Testis (tissue), 3 donors: ENCODE measurements around the gene JMJD8. TPM values are rescaled to one million over a fixed set of nuclear protein-coding genes. Genes with fewer than 3 reads are reported as not detected.

Experiments
- DNase-seq: peaks from one replicate; pipeline ENCODE4 v3.0.0-alpha.2; 2019
- H3K27ac ChIP-seq, 2 donors: fragments of 200-600 bp; sonication (generic); one replicate each; pipeline ENCODE4 v1.5.1; 2019
- H3K27me3 ChIP-seq: fragments of 200-600 bp; sonication (generic); one replicate; pipeline ENCODE4 v1.5.1; 2019
- H3K36me3 ChIP-seq: fragments of 200-600 bp; sonication (generic); one replicate; pipeline ENCODE4 v1.5.1; 2017; ENCODE audit warnings: low read depth; ENCODE audit errors: missing control alignments
- H3K4me1 ChIP-seq: fragments of 200-600 bp; sonication (generic); one replicate; pipeline ENCODE4 v1.5.1; 2019
- H3K4me3 ChIP-seq, 2 donors: fragments of 200-600 bp; sonication (generic); one replicate each; pipeline ENCODE4 v1.5.1; 2017 to 2019
- H3K9me3 ChIP-seq: fragments of 200-600 bp; sonication (generic); one replicate; pipeline ENCODE4 v1.5.1; 2017
- POLR2A ChIP-seq: fragments of 450-650 bp; IDR thresholded peaks from one replicate; pipeline ENCODE4 v1.6.1; 2017; ENCODE audit warnings: antibody characterized with exemption, mild to moderate bottlenecking, moderate library complexity
- WGBS, 2 donors: methylation state at CpG; one replicate each; pipeline ENCODE4 v1.1.5; 2018; 5-methylcytosine and 5-hydroxymethylcytosine counted together
- intact Hi-C: fragments of 100-400 bp; cut with DNase I; formaldehyde crosslinking; loops from one replicate; pipeline ENCODE4 v1.15.1; 2023; ENCODE audit warnings: low total_unique reads
- polyA plus RNA-seq: library from polyadenylated mRNA; stranded (reverse); fragments of 350-450 nt; fragmentation: Illumina TruSeq; extraction: RNeasy Lipid Tissue Mini Kit (QIAGEN cat#74804); gene quantifications from one replicate; pipeline ENCODE4 v1.2.3, GENCODE V29; 2014; ENCODE audit warnings: low read depth, low replicate concordance; ENCODE audit not compliant: insufficient read depth
- total RNA-seq, 2 donors: library from RNA; depleted of rRNA; stranded (reverse); fragments of >200 nt; gene quantifications; one replicate each; pipeline ENCODE4 v1.2.3, GENCODE V29; 2016
- TF ChIP-seq, protein P1 (sequence below), 3 experiments: fragments of 450-650 bp in 2 of 3; fragments of 200-600 bp in 1 of 3; sonication (generic) in 1 of 3; IDR thresholded peaks; one replicate each; pipeline ENCODE4 v1.5.1; 2016 to 2019; ENCODE audit warnings: antibody characterized with exemption in 3 of 3, mild to moderate bottlenecking in 2 of 3, moderate library complexity in 1 of 3

JMJD8 gene
- total and polyA plus RNA-seq, 3 donors from 2014 or later, result 84.2 to 101 (median 95.5) TPM

DNA sequence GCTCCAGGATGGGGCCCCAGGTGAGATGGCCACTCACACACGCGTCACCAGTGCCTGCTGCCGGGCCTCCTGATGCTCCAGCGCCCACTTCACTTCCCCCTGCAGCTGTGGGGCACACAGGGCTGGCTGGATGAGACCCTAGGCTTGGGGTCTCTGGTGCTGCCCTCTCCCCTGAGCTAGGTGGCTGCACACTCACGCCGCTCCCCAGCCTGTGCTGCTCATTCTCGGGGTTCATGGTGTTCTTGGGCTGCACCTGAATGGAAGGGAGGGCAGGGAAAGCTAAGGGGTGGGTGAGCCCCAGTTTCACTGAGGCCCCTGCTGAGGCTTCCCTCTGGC is 40.9 kb upstream of the JMJD8 start:
- peaks cover 25% of the 10 kb centered on the region for H3K4me1 ChIP-seq
- no peaks in the 10 kb centered on the region for H3K9me3 ChIP-seq
- DNase-seq, result no peak
- no peak for TF ChIP-seq POLR2A
- TF ChIP-seq, protein P1, sequence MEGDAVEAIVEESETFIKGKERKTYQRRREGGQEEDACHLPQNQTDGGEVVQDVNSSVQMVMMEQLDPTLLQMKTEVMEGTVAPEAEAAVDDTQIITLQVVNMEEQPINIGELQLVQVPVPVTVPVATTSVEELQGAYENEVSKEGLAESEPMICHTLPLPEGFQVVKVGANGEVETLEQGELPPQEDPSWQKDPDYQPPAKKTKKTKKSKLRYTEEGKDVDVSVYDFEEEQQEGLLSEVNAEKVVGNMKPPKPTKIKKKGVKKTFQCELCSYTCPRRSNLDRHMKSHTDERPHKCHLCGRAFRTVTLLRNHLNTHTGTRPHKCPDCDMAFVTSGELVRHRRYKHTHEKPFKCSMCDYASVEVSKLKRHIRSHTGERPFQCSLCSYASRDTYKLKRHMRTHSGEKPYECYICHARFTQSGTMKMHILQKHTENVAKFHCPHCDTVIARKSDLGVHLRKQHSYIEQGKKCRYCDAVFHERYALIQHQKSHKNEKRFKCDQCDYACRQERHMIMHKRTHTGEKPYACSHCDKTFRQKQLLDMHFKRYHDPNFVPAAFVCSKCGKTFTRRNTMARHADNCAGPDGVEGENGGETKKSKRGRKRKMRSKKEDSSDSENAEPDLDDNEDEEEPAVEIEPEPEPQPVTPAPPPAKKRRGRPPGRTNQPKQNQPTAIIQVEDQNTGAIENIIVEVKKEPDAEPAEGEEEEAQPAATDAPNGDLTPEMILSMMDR (IDR thresholded peaks at IDR 0.05), result no peak
- no peaks in the 10 kb centered on the region for H3K27me3 ChIP-seq
- no peaks in the 10 kb centered on the region for H3K36me3 ChIP-seq
- no peak overlapping the region for H3K4me3 ChIP-seq
- intact Hi-C loops, result no loop called here
- no peak overlapping the region for H3K27ac ChIP-seq
- 69% methylated on average over 3 of the region's 7 CpGs; no CpG with 5 or more reads in 1 of the 2 donors for WGBS, 2 donors

DNA sequence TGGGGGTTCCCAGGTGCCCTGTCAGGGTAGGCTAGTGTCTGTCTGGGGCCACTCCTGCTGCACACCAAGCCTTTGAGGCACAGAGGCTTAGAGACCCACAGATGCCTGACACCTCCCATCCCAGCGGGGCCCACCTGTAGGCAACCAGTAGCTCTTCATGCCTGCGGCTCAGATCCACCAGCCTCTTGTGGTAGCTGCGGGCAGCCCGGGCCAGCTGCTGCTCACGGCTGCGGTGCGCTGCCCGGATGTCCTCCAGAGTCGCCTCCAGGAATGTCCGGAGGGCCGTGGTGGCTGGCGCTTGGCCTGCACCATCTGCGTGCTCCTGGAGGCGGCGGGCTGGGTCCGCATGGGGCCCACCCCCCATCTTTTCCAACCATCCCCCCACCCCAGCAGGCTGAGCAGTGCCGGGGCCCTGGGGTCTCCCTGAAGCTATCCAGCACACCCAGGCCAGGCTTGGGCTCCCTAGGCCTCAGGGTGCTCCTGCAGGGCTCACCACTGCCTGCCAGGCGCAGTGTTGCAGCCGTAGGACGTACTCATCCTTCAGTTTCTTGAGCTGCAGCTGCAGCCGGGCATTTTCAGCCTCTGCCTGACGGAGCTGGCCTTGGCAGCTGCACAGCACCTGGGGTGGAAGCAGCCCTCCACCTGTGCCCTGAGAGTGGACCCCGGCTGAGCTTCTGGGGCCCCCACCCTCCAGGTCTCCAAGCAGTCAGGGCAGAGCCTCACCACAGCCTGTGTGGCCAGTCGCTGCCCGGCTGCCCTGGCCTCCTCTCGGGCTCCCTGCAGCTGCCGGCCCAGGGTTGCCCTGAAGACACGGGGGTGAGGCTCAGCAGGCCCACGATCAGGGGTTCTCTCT is 40.3 kb upstream of the JMJD8 start:
- Histone ChIP-seq H3K9me3 (no peaks in the 10 kb centered on the region), H3K4me1 (peaks cover 29% of the 10 kb centered on the region), H3K27ac (no peak overlapping the region), H3K4me3 (no peak overlapping the region), H3K27me3 (no peaks in the 10 kb centered on the region), H3K36me3 (no peaks in the 10 kb centered on the region)
- no peak for DNase-seq
- WGBS, 2 donors, result 72% methylated on average over 23 of the region's 29 CpGs; no CpG with 5 or more reads in 1 of the 2 donors
- intact Hi-C loops, result no loop called here
- TF ChIP-seq POLR2A, result no peak
- TF ChIP-seq, protein P1 (IDR thresholded peaks at IDR 0.05), result no peak

DNA sequence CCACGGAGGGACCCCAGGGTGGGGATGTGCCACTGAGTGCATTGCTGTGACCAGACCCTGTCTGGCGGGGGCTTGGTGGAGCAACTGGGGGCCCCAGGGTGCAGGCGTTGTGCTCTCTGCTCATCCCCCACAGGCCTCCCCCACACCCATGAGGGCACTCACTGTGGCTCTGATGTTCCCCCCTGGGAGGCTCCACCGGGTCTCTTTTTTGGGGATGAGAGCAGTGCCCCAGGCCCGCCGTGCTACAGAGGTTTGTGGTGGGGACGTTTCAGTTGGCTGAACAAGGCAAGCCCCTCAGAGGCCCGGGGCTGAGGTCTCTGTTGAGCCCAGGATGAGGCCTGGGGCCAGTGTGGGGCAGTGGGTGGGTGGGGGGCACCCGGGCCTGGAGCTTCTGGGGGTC is 39.6 kb upstream of the JMJD8 start:
- Histone ChIP-seq H3K4me3 (no peak overlapping the region), H3K27ac (no peak overlapping the region), H3K36me3 (no peaks in the 10 kb centered on the region), H3K4me1 (peaks cover 29% of the 10 kb centered on the region), H3K9me3 (no peaks in the 10 kb centered on the region), H3K27me3 (no peaks in the 10 kb centered on the region)
- no peak for DNase-seq
- whole genome bisulfite sequencing, 2 donors, result 73 to 89% methylated on average over 3 to 9 of the region's 9 CpGs
- TF ChIP-seq POLR2A, result no peak
- TF ChIP-seq, protein P1 (IDR thresholded peaks at IDR 0.05), result no peak
- intact Hi-C loops, result no loop called here

DNA sequence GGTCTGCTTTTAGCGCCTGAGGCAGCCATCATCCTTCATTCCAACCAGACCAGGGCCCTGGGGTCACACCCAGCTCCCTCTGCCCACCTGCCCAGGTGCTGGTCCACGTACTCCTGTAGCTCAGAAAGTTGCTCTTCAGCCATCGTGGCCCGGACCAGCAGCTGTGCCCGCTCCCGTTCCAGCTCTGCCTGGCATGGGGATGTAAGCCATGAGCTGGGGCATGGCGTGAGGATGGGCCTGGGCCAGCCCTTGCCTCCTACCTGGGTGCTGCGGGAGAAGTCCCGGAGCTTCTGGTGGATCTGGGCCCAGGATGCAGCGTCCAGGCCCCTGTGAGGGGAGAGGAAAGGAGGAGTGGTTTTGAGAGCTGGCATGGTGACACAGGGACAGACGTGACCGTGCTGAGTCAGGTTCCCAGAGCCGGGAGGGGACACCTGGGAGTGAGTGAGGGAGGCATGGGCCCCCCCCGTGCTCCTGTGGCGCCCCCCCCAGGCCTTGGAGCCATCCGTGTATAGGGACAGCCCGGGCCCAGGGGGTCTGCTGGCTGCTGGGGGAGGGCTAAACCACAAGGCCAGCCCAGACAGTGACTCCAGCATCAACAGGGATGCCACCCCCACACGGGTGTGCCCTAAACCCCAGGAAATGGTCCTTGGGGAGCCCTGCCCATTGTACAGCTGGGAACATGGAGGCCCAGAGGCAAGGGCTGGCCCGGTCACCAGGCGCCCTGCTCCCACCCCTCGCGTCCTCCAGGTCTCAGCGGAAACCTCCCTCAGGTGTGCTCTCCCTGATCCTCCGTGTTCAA is 38.9 kb upstream of the JMJD8 start:
- TF ChIP-seq, protein P1 (IDR thresholded peaks at IDR 0.05), result no peak
- no peak for TF ChIP-seq POLR2A
- Histone ChIP-seq H3K4me1 (peaks cover 27% of the 10 kb centered on the region), H3K27me3 (no peaks in the 10 kb centered on the region), H3K27ac (no peak overlapping the region), H3K36me3 (no peaks in the 10 kb centered on the region), H3K4me3 (no peak overlapping the region), H3K9me3 (no peaks in the 10 kb centered on the region)
- no peak for DNase-seq
- 87 to 96% methylated on average over 9 to 24 of the region's 24 CpGs for WGBS, 2 donors
- intact Hi-C loops, result no loop called here
